ENCODE measurements around the gene PNMT. TPM values are rescaled to one million over a fixed set of nuclear protein-coding genes. Genes with fewer than 3 reads are reported as not detected.

Gene PNMT
- total and polyA plus RNA-seq, 2 of the 13 experiments (the other 11 are each of a cell fraction or from before 2014, with no cell fraction given) = 0.25 TPM; not detected in 1

DNA sequence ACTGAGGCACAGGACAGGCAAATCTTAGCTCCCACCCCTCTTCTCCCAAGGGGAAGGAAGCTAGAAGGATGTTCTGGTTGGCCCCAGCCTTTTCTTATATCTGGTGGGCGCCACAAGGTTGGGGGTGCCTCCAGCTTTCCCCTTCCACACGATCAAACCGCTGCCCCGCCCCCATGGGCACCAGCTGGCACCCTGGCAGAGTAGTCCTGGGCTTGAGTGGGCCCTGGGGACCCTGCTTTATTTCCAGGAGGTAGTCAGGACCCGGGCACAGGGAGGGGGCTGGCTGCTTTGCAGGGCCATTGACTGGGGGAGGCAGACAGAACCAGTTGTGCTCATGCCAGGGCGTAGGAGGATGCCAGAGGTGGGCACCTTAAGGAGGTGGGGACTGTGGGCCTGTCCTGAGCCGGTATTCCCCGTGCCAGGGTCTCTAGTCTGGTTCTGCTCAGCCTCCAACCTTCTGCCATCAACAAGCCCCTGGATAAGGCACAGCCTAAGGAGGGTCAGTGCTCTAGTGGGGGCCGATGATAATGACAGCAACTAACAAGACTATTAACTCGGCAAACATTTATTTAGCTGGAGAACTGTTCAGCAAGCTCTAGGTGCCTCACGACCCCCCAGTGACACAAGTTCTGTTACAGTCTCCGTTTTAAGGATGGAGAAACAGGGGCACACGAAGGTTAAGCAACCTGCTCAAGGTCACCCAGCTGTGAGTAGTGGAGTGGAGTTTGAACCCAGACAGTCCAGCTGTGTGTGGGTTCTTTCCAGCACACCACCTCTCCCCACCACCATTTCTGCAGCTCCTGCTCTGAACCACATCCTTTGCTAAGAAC, 49.1 kb upstream of the PNMT start (continued):
- TF ChIP-seq ZNF724P (CRISPR knock-in tag; IDR thresholded peaks at IDR 0.05; ENCODE audit: borderline replicate concordance) (no peak), ZNF782 (CRISPR knock-in tag; IDR thresholded peaks at IDR 0.05; ENCODE audit: borderline replicate concordance) (0 out of 2 replicates have a peak, but pooled peaks have one; percentile 68), DNMT3B (CRISPR knock-in tag; conservative IDR thresholded peaks at IDR 0.05) (no peak), ZBTB37 (CRISPR knock-in tag; IDR thresholded peaks at IDR 0.05) (no peak), HIVEP1 (CRISPR knock-in tag; IDR thresholded peaks at IDR 0.05) (peak; percentile 0; the same call in 1 of the 2 replicates), HOXD1 (CRISPR knock-in tag; IDR thresholded peaks at IDR 0.05) (no peak), REPIN1 (CRISPR knock-in tag; IDR thresholded peaks at IDR 0.05; ENCODE audit: borderline replicate concordance, low read depth) (0 out of 2 replicates have a peak, but pooled peaks have one; percentile 21), GMEB1 (CRISPR knock-in tag; IDR thresholded peaks at IDR 0.05; ENCODE audit: borderline replicate concordance) (no peak), MNT (IDR thresholded peaks at IDR 0.05) (no peak), CHD4 (IDR thresholded peaks at IDR 0.05; ENCODE audit: borderline replicate concordance, low read length) (no peak), ZNF362 (CRISPR knock-in tag; IDR thresholded peaks at IDR 0.05; ENCODE audit: borderline replicate concordance) (no peak), ZSCAN21 (CRISPR knock-in tag; IDR thresholded peaks at IDR 0.05; ENCODE audit: borderline replicate concordance) (no peak), HOXA3 (CRISPR knock-in tag; IDR thresholded peaks at IDR 0.05) (no peak), ZNF577 (CRISPR knock-in tag; IDR thresholded peaks at IDR 0.05; ENCODE audit: borderline replicate concordance, low read depth) (no peak), MTA3 (CRISPR knock-in tag; IDR thresholded peaks at IDR 0.05) (no peak)
- TF ChIP-seq, protein P1, sequence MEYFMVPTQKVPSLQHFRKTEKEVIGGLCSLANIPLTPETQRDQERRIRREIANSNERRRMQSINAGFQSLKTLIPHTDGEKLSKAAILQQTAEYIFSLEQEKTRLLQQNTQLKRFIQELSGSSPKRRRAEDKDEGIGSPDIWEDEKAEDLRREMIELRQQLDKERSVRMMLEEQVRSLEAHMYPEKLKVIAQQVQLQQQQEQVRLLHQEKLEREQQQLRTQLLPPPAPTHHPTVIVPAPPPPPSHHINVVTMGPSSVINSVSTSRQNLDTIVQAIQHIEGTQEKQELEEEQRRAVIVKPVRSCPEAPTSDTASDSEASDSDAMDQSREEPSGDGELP (IDR thresholded peaks at IDR 0.05; ENCODE audit: borderline replicate concordance, low read depth) = peak; percentile 78
- TF ChIP-seq, protein P2, sequence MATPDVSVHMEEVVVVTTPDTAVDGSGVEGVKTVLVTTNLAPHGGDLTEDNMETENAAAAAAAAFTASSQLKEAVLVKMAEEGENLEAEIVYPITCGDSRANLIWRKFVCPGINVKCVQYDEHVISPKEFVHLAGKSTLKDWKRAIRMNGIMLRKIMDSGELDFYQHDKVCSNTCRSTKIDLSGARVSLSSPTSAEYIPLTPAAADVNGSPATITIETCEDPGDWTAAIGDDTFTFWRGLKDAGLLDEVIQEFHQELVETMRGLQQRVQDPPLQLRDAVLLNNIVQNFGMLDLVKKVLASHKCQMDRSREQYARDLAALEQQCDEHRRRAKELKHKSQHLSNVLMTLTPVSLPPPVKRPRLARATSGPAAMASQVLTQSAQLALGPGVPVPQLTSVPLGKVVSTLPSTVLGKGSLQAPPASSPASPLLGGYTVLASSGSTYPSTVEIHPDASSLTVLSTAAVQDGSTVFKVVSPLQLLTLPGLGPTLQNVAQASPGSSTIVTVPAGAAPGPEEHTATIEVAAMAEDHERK (CRISPR knock-in tag; IDR thresholded peaks at IDR 0.05; ENCODE audit: low read depth) = no peak
- TF ChIP-seq, protein P3, sequence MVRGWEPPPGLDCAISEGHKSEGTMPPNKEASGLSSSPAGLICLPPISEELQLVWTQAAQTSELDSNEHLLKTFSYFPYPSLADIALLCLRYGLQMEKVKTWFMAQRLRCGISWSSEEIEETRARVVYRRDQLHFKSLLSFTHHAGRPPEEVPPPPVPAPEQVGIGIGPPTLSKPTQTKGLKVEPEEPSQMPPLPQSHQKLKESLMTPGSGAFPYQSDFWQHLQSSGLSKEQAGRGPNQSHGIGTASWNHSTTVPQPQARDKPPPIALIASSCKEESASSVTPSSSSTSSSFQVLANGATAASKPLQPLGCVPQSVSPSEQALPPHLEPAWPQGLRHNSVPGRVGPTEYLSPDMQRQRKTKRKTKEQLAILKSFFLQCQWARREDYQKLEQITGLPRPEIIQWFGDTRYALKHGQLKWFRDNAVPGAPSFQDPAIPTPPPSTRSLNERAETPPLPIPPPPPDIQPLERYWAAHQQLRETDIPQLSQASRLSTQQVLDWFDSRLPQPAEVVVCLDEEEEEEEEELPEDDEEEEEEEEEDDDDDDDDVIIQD (CRISPR knock-in tag; IDR thresholded peaks at IDR 0.05; ENCODE audit: low read depth) = no peak
